SK-N-SH (cell line): Measurements from ENCODE around the gene MADCAM1. TPM values are rescaled to one million over a fixed set of nuclear protein-coding genes. Genes with fewer than 3 reads are reported as not detected.

Experiments
- CTCF ChIA-PET: fragments of 300-600, 350-600 bp; formaldehyde crosslinking; extraction: SDS; loops from one replicate; lab custom pipeline; 2021; lab: Yijun Ruan, JAX
- POLR2A ChIA-PET: fragments of 350-600 bp; sonication (Branson Sonifier 250); formaldehyde crosslinking; extraction: SDS; loops from one replicate; lab custom pipeline; 2020; ENCODE audit warnings: antibody characterized with exemption, inconsistent platforms; lab: Yijun Ruan, JAX
- DNase-seq: peaks from one replicate; pipeline ENCODE4 v3.0.0; 2012
- H2AFZ ChIP-seq: fragments of 200-600 bp; sonication (generic); 2 replicates; pipeline ENCODE4 v1.8.1; 2016; ENCODE audit warnings: antibody characterized with exemption, mild to moderate bottlenecking, low read depth
- H3F3A ChIP-seq: fragments of 200-600 bp; sonication (generic); replicated peaks from 2 replicates; pipeline ENCODE3; 2016; ENCODE audit warnings: antibody characterized with exemption, mild to moderate bottlenecking; ENCODE audit not compliant: insufficient read depth
- H3K27ac ChIP-seq, 2 experiments: fragments of 200-500 bp in 1 of 2; fragments of 200-600 bp in 1 of 2; sonication (Bioruptor generic) in 1 of 2; sonication (generic), shearing (Covaris generic) in 1 of 2; 2 replicates each; pipeline versions ENCODE4 v1.5.1 to v1.6.1; 2014 to 2016; ENCODE audit warnings: low read depth in 2 of 2, inconsistent platforms in 1 of 2, low read length in 1 of 2, mild to moderate bottlenecking in 1 of 2, mixed read lengths in 1 of 2
- H3K27me3 ChIP-seq: fragments of 200-600 bp; sonication (generic), shearing (Covaris generic); 2 replicates; pipeline ENCODE4 v1.6.1; 2016; ENCODE audit warnings: mixed run types; ENCODE audit not compliant: insufficient read depth
- H3K36me3 ChIP-seq, 2 experiments: fragments of 200-500 bp in 1 of 2; fragments of 200-600 bp in 1 of 2; sonication (Bioruptor generic) in 1 of 2; sonication (generic) in 1 of 2; replicated peaks in 1 of 2; 2 replicates each; pipeline versions ENCODE3 to v1.5.1; 2014 to 2016; ENCODE audit warnings: low read length in 1 of 2, mild to moderate bottlenecking in 1 of 2; ENCODE audit not compliant: insufficient read depth in 2 of 2, control insufficient read depth in 1 of 2
- H3K4me1 ChIP-seq, 2 experiments: fragments of 200-500 bp in 1 of 2; fragments of 200-600 bp in 1 of 2; sonication (Bioruptor generic) in 1 of 2; sonication (generic), shearing (Covaris generic) in 1 of 2; 2 replicates each; pipeline versions ENCODE4 v1.5.1 to v1.6.1; 2014 to 2016; ENCODE audit warnings: low read depth in 1 of 2, low read length in 1 of 2, mixed run types in 1 of 2; ENCODE audit not compliant: insufficient read depth in 2 of 2, control insufficient read depth in 1 of 2
- H3K4me2 ChIP-seq: fragments of 200-600 bp; sonication (generic), shearing (Covaris generic); 2 replicates; pipeline ENCODE4 v1.6.1; 2017; ENCODE audit warnings: mixed run types
- H3K4me3 ChIP-seq, 2 experiments: fragments of 200-500 bp in 1 of 2; fragments of 200-600 bp in 1 of 2; sonication (Bioruptor generic) in 1 of 2; sonication (generic), shearing (Covaris generic) in 1 of 2; 2 replicates each; pipeline versions ENCODE4 v1.5.1 to v1.8.1; 2014 to 2016; ENCODE audit warnings: low read depth in 2 of 2, inconsistent platforms in 1 of 2, low read length in 1 of 2, mild to moderate bottlenecking in 1 of 2, mixed read lengths in 1 of 2, moderate library complexity in 1 of 2
- H3K79me2 ChIP-seq: fragments of 200-600 bp; sonication (generic); 2 replicates; pipeline ENCODE4 v1.8.1; 2017; ENCODE audit warnings: mild to moderate bottlenecking; ENCODE audit not compliant: insufficient read depth
- H3K9ac ChIP-seq: fragments of 200-600 bp; sonication (generic); 2 replicates; pipeline ENCODE4 v1.6.1; 2017; ENCODE audit warnings: mixed run types
- H3K9me2 ChIP-seq: fragments of 200-600 bp; sonication (generic); 2 replicates; pipeline ENCODE4 v1.6.1; 2017; ENCODE audit warnings: mixed run types
- H3K9me3 ChIP-seq: fragments of 200-600 bp; sonication (generic); 2 replicates; pipeline ENCODE4 v1.6.1; 2017; ENCODE audit warnings: mixed run types, mild to moderate bottlenecking, moderate library complexity
- H4K20me1 ChIP-seq: fragments of 200-600 bp; sonication (generic); 2 replicates; pipeline ENCODE4 v1.6.1; 2017; ENCODE audit warnings: mild to moderate bottlenecking, mixed run types; ENCODE audit not compliant: insufficient read depth
- CHD2 ChIP-seq: fragments of 150-350 bp; IDR thresholded peaks from 2 replicates; pipeline ENCODE4 v1.6.1; 2018; ENCODE audit warnings: low read length; ENCODE audit not compliant: partially characterized antibody
- ELF1 ChIP-seq: IDR thresholded peaks from 2 replicates; pipeline ENCODE4 v1.4.0; 2012
- EP300 ChIP-seq, 2 experiments: IDR thresholded peaks; 2 replicates each; pipeline versions ENCODE4 v1.4.0 to v1.6.1; 2012; ENCODE audit warnings: borderline replicate concordance in 1 of 2, low read depth in 1 of 2, low read length in 1 of 2
- FOXJ3 ChIP-seq: sonication (generic); formaldehyde crosslinking; IDR thresholded peaks from 2 replicates; pipeline ENCODE4 v1.5.1; 2020; ENCODE audit warnings: mild to moderate bottlenecking, missing genetic modification reagents
- GABPA ChIP-seq: IDR thresholded peaks from 2 replicates; pipeline ENCODE4 v1.4.0; 2012; ENCODE audit warnings: low read depth, mild to moderate bottlenecking
- JUND ChIP-seq: IDR thresholded peaks from 2 replicates; pipeline ENCODE4 v1.4.0; 2012
- MAX ChIP-seq: IDR thresholded peaks from 2 replicates; pipeline ENCODE4 v1.4.0; 2012; ENCODE audit warnings: low read depth
- MXI1 ChIP-seq: IDR thresholded peaks from 2 replicates; pipeline ENCODE4 v1.6.1; 2012; ENCODE audit warnings: mild to moderate bottlenecking, low read depth, low read length, improper control_type of control experiment
- POLR2AphosphoS5 ChIP-seq: IDR thresholded peaks from 2 replicates; pipeline ENCODE4 v1.6.1; 2012; ENCODE audit warnings: low read depth, low read length
- RAD21 ChIP-seq: IDR thresholded peaks from 2 replicates; pipeline ENCODE4 v1.6.1; 2012; ENCODE audit warnings: mild to moderate bottlenecking, low read length
- RCOR1 ChIP-seq: fragments of 150-350 bp; IDR thresholded peaks from 2 replicates; pipeline ENCODE4 v1.6.1; 2017; ENCODE audit warnings: antibody characterized with exemption, low read length
- RFX5 ChIP-seq: IDR thresholded peaks from 2 replicates; pipeline ENCODE4 v1.6.1; 2012; ENCODE audit warnings: mild to moderate bottlenecking, improper control_type of control experiment, low read length
- RXRA ChIP-seq: IDR thresholded peaks from 2 replicates; pipeline ENCODE4 v1.4.0; 2012; ENCODE audit warnings: low read depth, mild to moderate bottlenecking, borderline replicate concordance
- SIN3A ChIP-seq: IDR thresholded peaks from 2 replicates; pipeline ENCODE4 v1.6.1; 2012; ENCODE audit warnings: low read depth, mild to moderate bottlenecking, low read length, moderate library complexity, borderline replicate concordance
- TAF1 ChIP-seq: IDR thresholded peaks from 2 replicates; pipeline ENCODE4 v1.6.1; 2012; ENCODE audit warnings: low read depth, mild to moderate bottlenecking, low read length, moderate library complexity, borderline replicate concordance
- TEAD4 ChIP-seq: IDR thresholded peaks from 2 replicates; pipeline ENCODE4 v1.4.0; 2012; ENCODE audit warnings: mild to moderate bottlenecking, borderline replicate concordance; ENCODE audit not compliant: insufficient read depth
- USF1 ChIP-seq: IDR thresholded peaks from 2 replicates; pipeline ENCODE4 v1.4.0; 2012; ENCODE audit warnings: low read depth, borderline replicate concordance
- USF2 ChIP-seq: fragments of 150-350 bp; IDR thresholded peaks from 2 replicates; pipeline ENCODE4 v1.6.1; 2017; ENCODE audit warnings: antibody characterized with exemption, low read length, low read depth, borderline replicate concordance
- YY1 ChIP-seq: IDR thresholded peaks from 2 replicates; pipeline ENCODE4 v1.4.0; 2012; ENCODE audit warnings: low read depth, mild to moderate bottlenecking
- ZBTB33 ChIP-seq: IDR thresholded peaks from 2 replicates; pipeline ENCODE4 v1.4.0; 2012; ENCODE audit warnings: low read depth, borderline replicate concordance
- WGBS: methylation state at CpG from one replicate; pipeline ENCODE4 v1.1.6; 2017; ENCODE audit warnings: low lambda C conversion rate; 5-methylcytosine and 5-hydroxymethylcytosine counted together
- polyA plus RNA-seq, 3 experiments: library from polyadenylated mRNA; depleted of rRNA; stranded (reverse); fragments of >200 nt; gene quantifications; 2 replicates each; pipeline ENCODE4 v1.2.3, GENCODE V29; 2012

The MADCAM1 gene
- polyA plus RNA-seq, 1 of the 3 experiments (the other 2 are of a cell fraction), result 0.81 TPM

GRCh38 chr19:453606-454005 lies 42.7 kb upstream of the MADCAM1 start:
- H3F3A ChIP-seq, result peaks cover 13% of the 10 kb centered on the region
- no peaks in the 10 kb centered on the region for H4K20me1 ChIP-seq
- no peak for TF ChIP-seq RXRA
- TF ChIP-seq EP300 (IDR thresholded peaks at IDR 0.05; ENCODE audit: borderline replicate concordance in 1 of 2, low read depth in 1 of 2, low read length in 1 of 2), result no peak
- TF ChIP-seq JUND, result no peak
- TF ChIP-seq RAD21, result no peak
- TF ChIP-seq POLR2AphosphoS5, result no peak
- TF ChIP-seq TAF1, result no peak
- no peak for TF ChIP-seq ZBTB33
- H3K79me2 ChIP-seq, result no peaks in the 10 kb centered on the region
- ChIA-PET POLR2A (no interaction called here), CTCF (no interaction called here)
- peaks cover 0 to under 1% of the 10 kb centered on the region in 2 experiments; a peak in 1 of 4 replicates for H3K4me1 ChIP-seq
- no peak overlapping the region for H3K4me3 ChIP-seq
- no peak overlapping the region for H3K27ac ChIP-seq
- 81% methylated on average over 22 of the region's 22 CpGs for WGBS
- H3K27me3 ChIP-seq, result no peaks in the 10 kb centered on the region
- no peaks in the 10 kb centered on the region for H3K36me3 ChIP-seq
- no peak overlapping the region for H3K9ac ChIP-seq
- no peak for DNase-seq
- no peak overlapping the region for H2AFZ ChIP-seq
- no peaks in the 10 kb centered on the region for H3K9me2 ChIP-seq
- no peak overlapping the region for H3K4me2 ChIP-seq
- H3K9me3 ChIP-seq, result no peaks in the 10 kb centered on the region

- Histone ChIP-seq H3K79me2 (no peaks in the 10 kb centered on the region), H3K36me3 (no peaks in the 10 kb centered on the region), H4K20me1 (no peaks in the 10 kb centered on the region), H3F3A (peaks cover 13% of the 10 kb centered on the region), H3K9me2 (no peaks in the 10 kb centered on the region), H3K4me1 (peaks cover 0 to 4% of the 10 kb centered on the region in 2 experiments; a peak in 1 of 4 replicates), H3K9me3 (no peaks in the 10 kb centered on the region), H3K27me3 (no peaks in the 10 kb centered on the region), H3K27ac (no peak overlapping the region), H3K9ac (no peak overlapping the region), H2AFZ (no peak overlapping the region), H3K4me2 (no peak overlapping the region), H3K4me3 (no peak overlapping the region)
- no peak for DNase-seq
- WGBS, result 90% methylated on average over 29 of the region's 39 CpGs
- POLR2A ChIA-PET, result no interaction called here
- CTCF ChIA-PET, result no interaction called here
- TF ChIP-seq USF1 (no peak), MXI1 (no peak), CHD2 (no peak), USF2 (no peak), GABPA (no peak), TAF1 (no peak), TEAD4 (no peak), RFX5 (no peak), SIN3A (no peak), ELF1 (no peak), ZBTB33 (no peak), MAX (no peak), RCOR1 (no peak), POLR2AphosphoS5 (no peak), RAD21 (no peak), FOXJ3 (CRISPR knock-in tag) (no peak), RXRA (no peak), YY1 (no peak)
Measured at GRCh38 chr19:455031-455705, 41.1 kb upstream of the MADCAM1 start.
